Measurements from ENCODE around the gene JSRP1. TPM values are rescaled to one million over a fixed set of nuclear protein-coding genes. Genes with fewer than 3 reads are reported as not detected.

JSRP1 gene
- total RNA-seq, 2 donors from 2014 or later: 0.55 to 2.6 TPM

GRCh38 chr19:2240881-2241760, 15.1 kb downstream of the JSRP1 start:
- ATAC-seq (peak; percentile 6), DNase-seq (no peak)
- intact Hi-C loops (cut with DNase I, micrococcal nuclease): loop anchor here in 1 of 2 donors (10.0 kb wide), 1 partner anchor 84 kb away; the partner anchor contains the start of genes LSM7 and SPPL2B

GRCh38 chr19:2239771-2240770, 16.1 kb downstream of the JSRP1 start:
- ATAC-seq: no peak
- no peak for DNase-seq

GRCh38 chr19:2239173-2239572, 17.0 kb downstream of the JSRP1 start:
- ATAC-seq (no peak), DNase-seq (no peak)
- intact Hi-C loops (cut with DNase I, micrococcal nuclease): loop anchor here in 1 of 2 donors (10.0 kb wide), 1 partner anchor 84 kb away; the partner anchor contains the start of gene AP3D1

More at GRCh38 chr19:2239771-2240770, 16.1 kb downstream of the JSRP1 start:
- intact Hi-C loops (cut with DNase I, micrococcal nuclease): loop anchor here in 1 of 2 donors (10.0 kb wide), 2 partner anchors 85 kb away; partner anchors contain the start of genes AP3D1, LSM7 and SPPL2B

GRCh38 chr19:2237869-2238153, 18.4 kb downstream of the JSRP1 start:
- intact Hi-C loops (cut with DNase I, micrococcal nuclease): loop anchor here in 1 of 2 donors (10.0 kb wide), 1 partner anchor 83 kb away; the partner anchor contains the start of gene AP3D1
- DNase-seq: no peak
- no peak for ATAC-seq

- intact Hi-C loops (cut with DNase I, micrococcal nuclease): loop anchor here in 1 of 2 donors (10.0 kb wide), 1 partner anchor 82 kb away; the partner anchor contains the start of gene AP3D1
- no peak for ATAC-seq
- no peak for DNase-seq
Measured at GRCh38 chr19:2237051-2237868, 19.0 kb downstream of the JSRP1 start.

- peak; percentile 96 to 97 for DNase-seq
- ATAC-seq: peak; percentile 71
- intact Hi-C loops (cut with DNase I, micrococcal nuclease): loop anchor here in 1 of 2 donors (10.0 kb wide), 1 partner anchor 82 kb away; the partner anchor contains the start of gene AP3D1
Measured at GRCh38 chr19:2236314-2237050, 19.7 kb downstream of the JSRP1 start, which contains the start of the genes PLEKHJ1 and SF3A2. Gene PLEKHJ1, minus strand, starts transcription at chr19:2236329. Its CDS starts 81 bp downstream, at chr19:2236248. Gene SF3A2, plus strand, starts transcription at chr19:2236824. Its CDS starts 6,595 bp downstream, at chr19:2243419.

GRCh38 chr19:2236064-2236313, 20.2 kb downstream of the JSRP1 start:
- ATAC-seq: no peak
- DNase-seq: no peak
- intact Hi-C loops (cut with DNase I, micrococcal nuclease): loop anchor here in 1 of 2 donors (10.0 kb wide), 1 partner anchor 81 kb away; the partner anchor contains the start of gene AP3D1

GRCh38 chr19:2235381-2236063, 20.7 kb downstream of the JSRP1 start:
- DNase-seq (peak; percentile 85 to 88), ATAC-seq (peak; percentile 65)
- intact Hi-C loops (cut with DNase I, micrococcal nuclease): loop anchor here in 1 of 2 donors (10.0 kb wide), 1 partner anchor 81 kb away; the partner anchor contains the start of gene AP3D1

GRCh38 chr19:2234996-2235380, 21.2 kb downstream of the JSRP1 start:
- DNase-seq: no peak
- peak; percentile 11 for ATAC-seq
- intact Hi-C loops (cut with DNase I, micrococcal nuclease): loop anchor here in 1 of 2 donors (10.0 kb wide), 1 partner anchor 80 kb away; the partner anchor contains the start of gene AP3D1

GRCh38 chr19:2233601-2234280, 22.5 kb downstream of the JSRP1 start:
- intact Hi-C loops (cut with DNase I, micrococcal nuclease): loop anchor here in 1 of 2 donors (10.0 kb wide), 1 partner anchor 79 kb away; the partner anchor contains the start of gene AP3D1
- ATAC-seq (no peak), DNase-seq (no peak)

- intact Hi-C loops (cut with DNase I, micrococcal nuclease): loop anchor here in 1 of 2 donors (10.0 kb wide), 1 partner anchor 78 kb away; the partner anchor contains the start of gene AP3D1
- DNase-seq: no peak
- no peak for ATAC-seq
Measured at GRCh38 chr19:2232286-2233151, 23.7 kb downstream of the JSRP1 start.

GRCh38 chr19:2231621-2232221, 24.5 kb downstream of the JSRP1 start:
- ATAC-seq (no peak), DNase-seq (no peak)
- intact Hi-C loops (cut with DNase I, micrococcal nuclease): loop anchor here in 1 of 2 donors (10.0 kb wide), 1 partner anchor 77 kb away; the partner anchor contains the start of gene AP3D1

GRCh38 chr19:2230807-2231533, 25.2 kb downstream of the JSRP1 start:
- intact Hi-C loops (cut with DNase I, micrococcal nuclease): loop anchor here in 1 of 2 donors (10.0 kb wide), 1 partner anchor 76 kb away; the partner anchor contains the start of gene AP3D1
- no peak for DNase-seq
- ATAC-seq: peak; percentile 1

GRCh38 chr19:2230033-2230531, 26.1 kb downstream of the JSRP1 start:
- DNase-seq: no peak
- intact Hi-C loops (cut with DNase I, micrococcal nuclease): loop anchor here in 1 of 2 donors (10.0 kb wide), 1 partner anchor 75 kb away; the partner anchor contains the start of gene AP3D1
- ATAC-seq: no peak

Data from left colon (tissue), 2 donors.